HG02642 (cell line): ENCODE results near the gene SCRT2.

ENCODE experiments used
- ATAC-seq: cut with Tn5 transposase; IDR thresholded peaks from one replicate; pipeline ENCODE4 v1.9.1; 2021; ENCODE audit warnings: mild to moderate bottlenecking; ENCODE audit not compliant: unreplicated experiment, poor library complexity

The SCRT2 gene

GRCh38 chr20:675033-675452 is 559 bp downstream of the SCRT2 start:
- no peak for ATAC-seq

GRCh38 chr20:673603-674001 is 2.0 kb downstream of the SCRT2 start:
- ATAC-seq = no peak

- ATAC-seq = no peak
Measured at GRCh38 chr20:672963-673602, 2.5 kb downstream of the SCRT2 start.

- ATAC-seq = no peak
Measured at GRCh38 chr20:671252-672030, 4.2 kb downstream of the SCRT2 start.

- no peak for ATAC-seq
Measured at GRCh38 chr20:669573-669972, 6.0 kb downstream of the SCRT2 start.

GRCh38 chr20:668638-669037 is 7.0 kb downstream of the SCRT2 start:
- ATAC-seq = no peak

- ATAC-seq = no peak
Measured at GRCh38 chr20:668050-668449, 7.6 kb downstream of the SCRT2 start.

GRCh38 chr20:667351-668034 is 8.1 kb downstream of the SCRT2 start:
- no peak for ATAC-seq

- ATAC-seq = no peak
Measured at GRCh38 chr20:666877-667276, 8.7 kb downstream of the SCRT2 start.

GRCh38 chr20:665276-665675 is 10.3 kb downstream of the SCRT2 start:
- ATAC-seq = no peak

GRCh38 chr20:664576-664975 is 11.0 kb downstream of the SCRT2 start:
- no peak for ATAC-seq

- ATAC-seq = no peak
Measured at GRCh38 chr20:664151-664550, 11.5 kb downstream of the SCRT2 start.

GRCh38 chr20:663315-664090 is 12.1 kb downstream of the SCRT2 start:
- ATAC-seq = no peak

GRCh38 chr20:662277-663192 is 13.1 kb downstream of the SCRT2 start:
- ATAC-seq = no peak

GRCh38 chr20:661474-662270 is 13.9 kb downstream of the SCRT2 start:
- ATAC-seq = no peak

GRCh38 chr20:658731-659291 is 16.8 kb downstream of the SCRT2 start:
- no peak for ATAC-seq

- no peak for ATAC-seq
Measured at GRCh38 chr20:658202-658601, 17.4 kb downstream of the SCRT2 start.
